Activated T-cell treated with anti-CD3 and anti-CD28 coated beads for 24 hours (primary cell): ENCODE measurements around the gene IL36A.

Experiments
- DNase-seq: peaks from one replicate; pipeline ENCODE4 v3.0.0-alpha.2; 2020; ENCODE audit warnings: low read depth

IL36A gene

GRCh38 chr2:113007250-113007649, 2.0 kb downstream of the IL36A start:
- DNase-seq = no peak

- no peak for DNase-seq
Observed at GRCh38 chr2:113009622-113010021, 4.4 kb downstream of the IL36A start.

GRCh38 chr2:113010088-113010487, 4.8 kb downstream of the IL36A start:
- DNase-seq = no peak

- DNase-seq = no peak
Observed at GRCh38 chr2:113011108-113011507, 5.8 kb downstream of the IL36A start.

GRCh38 chr2:113012436-113013335, 7.4 kb downstream of the IL36A start:
- no peak for DNase-seq

GRCh38 chr2:113013336-113013661, 8.0 kb downstream of the IL36A start:
- DNase-seq = no peak

GRCh38 chr2:113014067-113014466, 8.8 kb downstream of the IL36A start:
- no peak for DNase-seq

GRCh38 chr2:113015042-113015441, 9.8 kb downstream of the IL36A start:
- no peak for DNase-seq

GRCh38 chr2:113015655-113016054, 10.4 kb downstream of the IL36A start:
- DNase-seq = no peak

GRCh38 chr2:113018509-113018908, 13.2 kb downstream of the IL36A start:
- DNase-seq = no peak

- DNase-seq = no peak
Observed at GRCh38 chr2:113021312-113021711, 16.1 kb downstream of the IL36A start.

- no peak for DNase-seq
Observed at GRCh38 chr2:113024764-113025163, 19.5 kb downstream of the IL36A start.

GRCh38 chr2:113025737-113026136, 20.5 kb downstream of the IL36A start:
- DNase-seq = no peak

- no peak for DNase-seq
Observed at GRCh38 chr2:113027691-113028090, 22.4 kb downstream of the IL36A start.

- DNase-seq = no peak
Observed at GRCh38 chr2:113028112-113028511, 22.9 kb downstream of the IL36A start.

GRCh38 chr2:113032737-113033136, 27.5 kb downstream of the IL36A start:
- no peak for DNase-seq

- DNase-seq = no peak
Observed at GRCh38 chr2:113034016-113034415, 28.8 kb downstream of the IL36A start.

GRCh38 chr2:113036763-113037162, 31.5 kb downstream of the IL36A start:
- no peak for DNase-seq

- DNase-seq = no peak
Observed at GRCh38 chr2:113038291-113038690, 33.0 kb downstream of the IL36A start.

GRCh38 chr2:113039158-113039557, 33.9 kb downstream of the IL36A start:
- DNase-seq = no peak

GRCh38 chr2:113039719-113040118, 34.5 kb downstream of the IL36A start:
- no peak for DNase-seq

GRCh38 chr2:113041871-113042270, 36.6 kb downstream of the IL36A start:
- DNase-seq = no peak

GRCh38 chr2:113046465-113046864, 41.2 kb downstream of the IL36A start:
- DNase-seq = no peak
